ENCODE results near the gene TYR.
"Not testable (repeated sequence)": the region's sequence is repeated elsewhere in the genome, so short reads cannot be mapped to it uniquely, and the experiment has no call there.

The TYR gene

DNA sequence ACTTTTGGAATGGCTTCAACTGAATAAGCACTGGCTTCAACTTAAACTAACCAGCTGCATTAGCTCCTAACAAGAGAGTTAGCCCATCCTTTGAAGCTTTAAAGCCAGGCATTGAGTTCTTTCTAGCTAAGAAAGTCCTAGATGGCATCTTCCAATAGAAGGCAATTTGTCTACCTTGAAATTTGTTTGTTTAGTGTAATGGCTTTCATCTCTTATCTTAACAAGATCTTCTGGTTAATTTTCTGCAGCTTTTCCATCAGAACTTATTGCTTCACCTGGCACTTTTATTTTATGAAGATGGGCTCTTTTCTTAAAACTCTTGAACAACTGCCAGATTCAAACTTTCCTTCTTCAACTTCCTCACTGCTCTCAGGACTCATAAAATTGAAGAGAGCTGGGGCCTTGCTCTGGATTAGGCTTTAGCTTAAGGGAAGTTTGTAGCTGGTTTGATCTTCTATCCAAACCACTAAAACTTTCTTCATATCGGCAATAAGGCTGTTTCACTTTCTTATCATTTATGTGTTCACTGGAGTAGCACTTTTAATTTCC is 94.9 kb downstream of the TYR start:
- not testable (repeated sequence) for DNase-seq (ENCODE audit: low read depth, low spot score)

DNA sequence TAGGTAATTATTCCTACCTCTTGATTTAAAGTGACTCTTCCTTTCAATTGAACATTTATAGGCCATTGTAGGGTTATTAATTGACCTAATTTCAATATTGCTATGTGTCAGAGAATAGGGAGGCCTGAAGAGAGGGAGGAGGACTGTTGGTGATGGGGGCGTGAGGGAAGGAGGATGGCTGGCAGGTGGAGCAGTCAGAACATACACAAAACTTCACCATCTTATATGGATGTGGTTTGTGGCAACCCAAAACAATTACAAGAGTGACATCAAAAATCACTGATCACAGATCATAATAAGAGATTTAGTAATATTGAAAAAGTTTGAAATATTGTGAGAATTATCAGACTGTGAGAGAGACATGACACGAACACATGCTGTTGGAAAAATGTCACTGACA is 95.5 kb downstream of the TYR start:
- DNase-seq (ENCODE audit: low read depth, low spot score), result not testable (repeated sequence)

- no peak for DNase-seq (ENCODE audit: low read depth, low spot score)
These were observed 98.3 kb downstream of the TYR start for GRCh38 chr11:89275966-89276365.

- DNase-seq (ENCODE audit: low read depth, low spot score), result no peak
These were observed 101.5 kb downstream of the TYR start for GRCh38 chr11:89279176-89279575.

DNA sequence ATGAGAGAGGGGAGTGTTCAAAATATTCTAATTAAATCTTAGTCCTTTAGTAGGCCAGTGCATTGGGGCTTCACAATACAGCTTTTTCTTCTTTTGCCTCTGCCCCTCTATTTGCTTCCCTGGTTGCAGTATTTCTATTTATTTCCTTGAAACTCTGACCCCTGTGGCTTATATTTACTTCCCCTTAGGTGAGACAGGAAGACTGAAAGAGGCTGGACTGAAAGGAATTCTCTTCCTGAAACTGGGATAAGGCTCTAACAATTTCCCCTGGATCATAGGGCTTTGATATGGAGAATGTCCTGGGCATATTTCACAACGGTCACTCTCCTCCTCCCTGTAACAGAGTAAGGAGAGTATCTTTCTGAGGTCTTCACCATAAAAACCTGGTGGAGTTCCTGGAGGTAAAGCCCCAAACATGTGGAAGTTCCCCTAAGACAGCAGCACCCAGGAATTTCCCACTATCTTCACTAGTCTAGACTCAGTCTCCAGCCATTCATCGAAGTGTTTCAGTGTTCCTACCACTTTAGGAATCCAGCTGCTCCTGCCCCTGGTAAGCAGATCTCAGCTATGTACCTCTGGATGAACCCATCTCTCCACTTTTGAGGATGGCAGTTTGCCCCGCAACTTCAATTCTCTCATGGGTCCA is 103.5 kb downstream of the TYR start:
- not testable (repeated sequence) for DNase-seq (ENCODE audit: low read depth, low spot score)

DNA sequence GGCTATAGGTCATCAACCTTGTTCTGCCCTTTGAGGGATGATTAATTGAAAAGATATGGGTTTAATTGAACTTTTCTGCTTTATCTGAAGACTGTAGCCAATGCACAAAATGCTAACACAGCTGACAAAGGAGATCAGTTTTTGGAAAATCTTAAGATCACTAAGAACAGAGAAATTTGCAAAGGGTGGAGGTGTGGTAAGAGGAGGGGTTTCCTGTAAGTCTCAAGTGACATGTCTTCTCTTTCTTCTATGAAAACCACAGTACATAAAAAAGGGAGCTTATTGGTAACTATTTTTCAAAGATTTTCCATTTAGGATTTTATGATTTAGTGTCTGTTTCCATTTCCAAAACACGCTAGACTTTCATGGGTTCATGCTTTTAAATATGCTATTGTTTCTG is 108.9 kb downstream of the TYR start:
- DNase-seq (ENCODE audit: low read depth, low spot score), result not testable (repeated sequence)

DNA sequence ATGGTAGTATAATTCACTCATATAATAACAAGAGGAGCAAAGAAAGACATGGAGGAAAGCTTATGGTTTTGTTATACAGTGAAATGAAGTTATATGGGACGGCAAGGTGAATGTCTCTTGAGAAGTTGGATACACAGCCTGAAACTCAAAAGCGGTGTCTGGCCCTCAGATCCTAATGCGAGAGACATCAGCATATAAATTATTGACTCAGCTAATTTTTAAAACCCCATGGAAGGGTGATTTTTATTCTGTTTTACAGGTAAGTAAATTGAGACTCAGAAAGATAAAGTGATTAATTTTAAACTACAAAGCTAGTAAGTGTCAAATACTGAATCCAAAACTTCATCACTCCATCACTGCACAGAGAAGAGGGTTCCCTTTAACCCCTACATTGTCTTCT is 110.3 kb downstream of the TYR start:
- DNase-seq (ENCODE audit: low read depth, low spot score), result not testable (repeated sequence)

DNA sequence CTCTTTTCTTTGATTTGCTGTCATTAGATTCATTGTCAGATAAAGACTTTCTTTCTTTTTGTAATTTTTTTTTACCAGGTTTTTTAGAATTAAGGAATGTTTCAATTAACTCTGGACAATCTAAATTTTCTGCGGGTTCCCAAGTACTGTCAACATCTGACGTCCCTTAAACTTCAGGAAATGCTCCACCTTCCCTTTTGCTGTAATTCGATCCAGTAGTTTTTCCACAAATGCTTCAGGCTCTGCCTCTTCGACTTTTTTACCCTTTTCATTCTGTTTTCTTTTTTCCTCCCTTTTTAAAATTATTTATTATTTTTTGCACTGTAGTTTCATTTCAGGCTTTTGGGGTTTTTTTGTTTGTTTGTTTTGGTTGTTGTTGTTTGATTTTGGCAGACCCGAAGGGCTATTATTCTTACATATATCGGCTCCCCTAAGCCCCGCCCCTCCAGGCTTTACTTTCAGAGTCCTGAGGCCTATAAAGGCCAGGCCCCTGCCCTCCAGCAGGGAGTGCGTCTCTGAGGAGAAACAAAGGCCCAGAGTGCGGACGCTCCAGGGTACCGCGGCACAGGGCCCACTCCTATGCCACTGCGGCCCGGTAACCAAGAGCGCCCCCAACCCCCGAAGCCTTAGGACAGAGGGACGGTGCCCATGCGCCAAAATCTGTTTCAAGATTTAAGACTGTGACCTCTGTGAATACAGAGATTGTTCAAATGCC is 116.4 kb downstream of the TYR start:
- DNase-seq (ENCODE audit: low read depth, low spot score), result no peak

- not testable (repeated sequence) for DNase-seq (ENCODE audit: low read depth, low spot score)
These were observed 117.3 kb downstream of the TYR start for GRCh38 chr11:89295023-89295422.

DNA sequence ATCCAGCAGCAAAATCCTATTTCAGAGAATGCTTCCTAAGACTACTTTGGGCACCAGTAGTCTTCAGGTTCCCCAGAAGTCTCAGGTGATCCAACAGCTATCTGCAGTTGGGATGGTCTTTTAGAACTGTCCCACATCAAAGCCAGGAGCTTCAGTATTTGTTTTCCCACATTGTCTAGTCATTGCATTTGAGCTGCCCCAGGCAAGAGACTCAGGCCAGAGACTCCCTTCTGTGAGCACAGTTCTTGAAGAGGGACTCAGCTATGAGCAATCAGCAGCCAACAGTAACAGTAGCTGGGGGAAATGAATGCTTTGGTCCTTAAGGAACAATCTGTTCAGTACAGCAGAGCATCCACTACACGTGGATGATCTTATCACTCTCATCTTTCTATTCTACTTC is 125.4 kb downstream of the TYR start:
- DNase-seq (ENCODE audit: low read depth, low spot score), result not testable (repeated sequence)

GRCh38 chr11:89308272-89308671 is 130.6 kb downstream of the TYR start:
- not testable (repeated sequence) for DNase-seq (ENCODE audit: low read depth, low spot score)

GRCh38 chr11:89309321-89309985 is 131.8 kb downstream of the TYR start:
- DNase-seq (ENCODE audit: low read depth, low spot score), result not testable (repeated sequence)

GRCh38 chr11:89310607-89311006 is 132.9 kb downstream of the TYR start:
- not testable (repeated sequence) for DNase-seq (ENCODE audit: low read depth, low spot score)

DNA sequence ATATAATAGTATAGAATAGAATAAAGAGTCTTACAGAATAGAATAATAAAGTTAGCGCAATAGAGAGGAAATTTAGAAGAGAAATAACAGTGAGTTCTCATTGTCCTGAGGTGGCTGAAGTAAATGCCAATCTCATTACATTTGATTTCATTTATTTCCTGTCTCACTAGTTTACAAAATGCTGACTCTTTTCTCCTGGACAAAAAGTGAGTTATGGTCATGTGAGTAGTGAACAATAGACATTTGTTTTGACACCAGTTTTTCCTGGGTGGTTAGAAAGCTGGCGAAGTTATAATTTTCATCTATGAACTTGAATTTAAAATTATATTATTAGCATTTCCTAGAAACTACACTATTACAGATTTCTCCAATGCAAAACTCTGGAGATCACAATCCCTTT is 143.7 kb downstream of the TYR start:
- no peak for DNase-seq (ENCODE audit: low read depth, low spot score)

DNA sequence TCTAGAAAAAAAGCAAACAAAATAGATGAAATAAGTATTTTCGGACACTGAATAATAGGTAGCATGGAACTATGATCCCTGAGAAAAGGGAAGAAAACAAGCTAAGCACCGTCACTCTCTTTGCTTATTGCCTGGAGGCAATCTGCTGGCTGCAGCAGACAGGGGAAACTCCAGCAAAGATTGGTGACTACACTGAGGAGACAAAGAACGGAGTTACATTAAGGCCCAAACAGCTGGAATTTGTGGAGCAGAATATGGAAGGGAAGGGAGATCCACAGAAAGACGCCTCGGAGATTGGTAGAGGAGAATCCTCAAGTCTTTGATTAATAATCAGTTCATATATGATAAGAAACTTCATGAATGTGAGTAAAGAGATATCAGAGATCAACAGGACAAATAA is 150.2 kb downstream of the TYR start:
- no peak for DNase-seq (ENCODE audit: low read depth, low spot score)

- DNase-seq (ENCODE audit: low read depth, low spot score), result not testable (repeated sequence)
These were observed 154.3 kb downstream of the TYR start for GRCh38 chr11:89331940-89332339.

- DNase-seq (ENCODE audit: low read depth, low spot score), result not testable (repeated sequence)
These were observed 156.0 kb downstream of the TYR start for GRCh38 chr11:89333704-89334103.

- DNase-seq (ENCODE audit: low read depth, low spot score), result not testable (repeated sequence)
These were observed 159.5 kb downstream of the TYR start for GRCh38 chr11:89337100-89337650.

DNA sequence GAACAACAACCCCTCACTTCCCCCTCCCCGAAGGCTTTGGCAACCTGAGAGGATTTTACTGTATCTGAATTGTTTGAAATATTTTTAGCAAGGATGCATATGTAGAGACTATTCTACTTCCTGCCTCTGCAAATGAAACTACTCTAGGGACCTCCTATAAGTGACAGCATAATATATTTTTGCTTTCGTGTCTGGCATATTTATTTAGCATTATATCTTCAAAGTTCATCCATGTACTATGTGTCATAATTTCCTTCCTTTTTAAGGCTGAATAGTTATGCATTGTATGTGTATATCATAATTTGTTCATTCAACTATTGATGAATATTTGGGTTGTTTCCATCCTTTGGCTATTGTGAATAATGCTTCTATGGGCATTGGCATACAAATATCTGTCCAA is 160.4 kb downstream of the TYR start:
- DNase-seq (ENCODE audit: low read depth, low spot score), result not testable (repeated sequence)

GRCh38 chr11:89340450-89340849 is 162.8 kb downstream of the TYR start:
- DNase-seq (ENCODE audit: low read depth, low spot score), result not testable (repeated sequence)

DNA sequence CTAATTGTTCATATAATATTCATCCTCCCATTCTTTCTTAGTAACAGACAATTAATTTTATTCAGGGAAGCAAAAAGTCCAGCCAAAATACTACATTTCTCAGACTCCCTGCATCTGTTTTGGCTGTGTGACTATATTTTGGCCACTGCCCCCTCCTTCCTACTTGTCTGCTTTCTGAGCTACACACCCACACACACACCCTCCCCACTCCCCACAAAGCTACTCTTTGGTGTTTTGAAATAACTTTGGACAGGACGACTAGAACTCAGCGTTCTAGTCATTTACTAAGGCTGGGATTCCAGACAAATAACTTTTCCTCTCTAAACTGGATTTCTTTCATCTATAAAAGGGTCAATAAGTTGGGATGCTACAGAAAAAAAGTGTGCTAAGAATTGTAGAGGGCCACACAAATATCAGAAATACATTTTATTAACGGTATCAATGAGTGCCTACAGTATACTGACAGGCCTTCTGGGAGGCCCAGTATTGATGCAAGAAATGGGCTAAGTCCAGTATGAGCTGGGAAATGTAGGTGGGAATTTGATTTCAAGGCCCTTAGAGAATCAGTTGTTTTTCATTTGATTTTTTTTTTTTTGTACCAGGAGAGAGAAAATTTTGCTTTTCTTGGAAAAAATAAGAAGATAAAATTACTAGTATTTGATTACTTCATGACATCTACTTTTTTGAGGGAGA is 165.4 kb downstream of the TYR start:
- not testable (repeated sequence) for DNase-seq (ENCODE audit: low read depth, low spot score)

Measured in brain pericyte (primary cell).